Activated T-cell treated with anti-CD3 and anti-CD28 coated beads for 1 hour (primary cell): ENCODE measurements around the gene PROM2.
"Not testable (repeated sequence)": the region's sequence is repeated elsewhere in the genome, so short reads cannot be mapped to it uniquely, and the experiment has no call there.

ENCODE experiments used
- DNase-seq: peaks from one replicate; pipeline ENCODE4 v3.0.0-alpha.2; 2020; ENCODE audit warnings: low read depth

Gene PROM2, protein sequence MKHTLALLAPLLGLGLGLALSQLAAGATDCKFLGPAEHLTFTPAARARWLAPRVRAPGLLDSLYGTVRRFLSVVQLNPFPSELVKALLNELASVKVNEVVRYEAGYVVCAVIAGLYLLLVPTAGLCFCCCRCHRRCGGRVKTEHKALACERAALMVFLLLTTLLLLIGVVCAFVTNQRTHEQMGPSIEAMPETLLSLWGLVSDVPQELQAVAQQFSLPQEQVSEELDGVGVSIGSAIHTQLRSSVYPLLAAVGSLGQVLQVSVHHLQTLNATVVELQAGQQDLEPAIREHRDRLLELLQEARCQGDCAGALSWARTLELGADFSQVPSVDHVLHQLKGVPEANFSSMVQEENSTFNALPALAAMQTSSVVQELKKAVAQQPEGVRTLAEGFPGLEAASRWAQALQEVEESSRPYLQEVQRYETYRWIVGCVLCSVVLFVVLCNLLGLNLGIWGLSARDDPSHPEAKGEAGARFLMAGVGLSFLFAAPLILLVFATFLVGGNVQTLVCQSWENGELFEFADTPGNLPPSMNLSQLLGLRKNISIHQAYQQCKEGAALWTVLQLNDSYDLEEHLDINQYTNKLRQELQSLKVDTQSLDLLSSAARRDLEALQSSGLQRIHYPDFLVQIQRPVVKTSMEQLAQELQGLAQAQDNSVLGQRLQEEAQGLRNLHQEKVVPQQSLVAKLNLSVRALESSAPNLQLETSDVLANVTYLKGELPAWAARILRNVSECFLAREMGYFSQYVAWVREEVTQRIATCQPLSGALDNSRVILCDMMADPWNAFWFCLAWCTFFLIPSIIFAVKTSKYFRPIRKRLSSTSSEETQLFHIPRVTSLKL

DNA sequence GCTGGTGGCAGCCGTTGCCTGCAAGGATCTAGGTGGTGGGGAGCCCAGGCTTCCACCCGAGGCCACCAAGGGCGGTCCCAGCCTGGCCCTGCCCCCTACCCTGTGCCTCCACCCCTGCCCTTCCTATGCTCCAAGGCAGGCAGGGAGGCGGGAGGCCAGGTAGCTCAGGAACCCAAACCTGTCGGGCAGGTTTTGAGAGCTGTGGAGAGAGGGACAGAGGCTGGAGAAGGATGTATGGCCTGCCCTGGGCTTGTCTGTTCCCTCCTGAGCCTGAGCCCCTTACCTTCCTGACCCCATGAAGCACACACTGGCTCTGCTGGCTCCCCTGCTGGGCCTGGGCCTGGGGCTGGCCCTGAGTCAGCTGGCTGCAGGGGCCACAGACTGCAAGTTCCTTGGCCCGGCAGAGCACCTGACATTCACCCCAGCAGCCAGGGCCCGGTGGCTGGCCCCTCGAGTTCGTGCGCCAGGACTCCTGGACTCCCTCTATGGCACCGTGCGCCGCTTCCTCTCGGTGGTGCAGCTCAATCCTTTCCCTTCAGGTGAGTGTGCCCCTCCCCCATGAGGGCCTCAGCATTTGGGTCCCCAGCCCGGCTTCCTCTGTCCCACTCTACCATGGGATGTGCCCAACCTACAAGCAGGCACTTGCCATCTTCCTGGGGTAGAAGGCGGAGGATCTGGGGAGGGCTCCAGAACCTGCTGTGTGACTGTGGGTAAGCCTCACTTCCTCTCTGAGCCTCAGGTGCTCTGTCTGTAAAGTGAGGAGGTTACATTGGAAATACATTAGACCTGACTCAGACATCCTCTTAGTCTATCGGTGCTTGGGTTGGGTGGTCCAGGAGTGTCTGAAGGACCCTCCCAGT, at the start of gene PROM2:
Gene PROM2 (plus strand): TSS at position 159 of the 860 bp plus-strand sequence. CDS start 137 bp downstream, at position 296.
- no peak for DNase-seq

- no peak for DNase-seq
These were observed 48.6 kb upstream of the PROM2 start for GRCh38 chr2:95225658-95226057.

DNA sequence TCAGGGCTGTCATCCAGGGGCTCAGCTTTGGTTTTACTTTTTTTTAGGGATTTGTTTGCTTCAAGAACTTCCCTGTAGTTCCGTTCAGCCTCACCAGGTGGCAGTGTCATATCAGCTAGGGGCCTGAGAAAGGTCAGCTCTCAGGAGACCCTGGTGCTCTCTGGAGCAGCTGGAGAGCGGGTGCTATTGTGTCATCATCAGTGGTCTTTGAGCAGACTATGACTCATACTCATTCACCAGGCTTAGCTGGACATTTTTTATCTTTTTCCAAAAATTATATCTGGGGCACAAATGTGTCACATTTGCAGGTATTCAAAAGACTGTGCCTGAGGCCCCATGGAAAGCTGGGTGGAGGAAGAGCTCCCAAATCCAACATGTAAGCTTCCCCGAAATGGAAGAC, 42.5 kb upstream of the PROM2 start:
- DNase-seq = no peak

DNA sequence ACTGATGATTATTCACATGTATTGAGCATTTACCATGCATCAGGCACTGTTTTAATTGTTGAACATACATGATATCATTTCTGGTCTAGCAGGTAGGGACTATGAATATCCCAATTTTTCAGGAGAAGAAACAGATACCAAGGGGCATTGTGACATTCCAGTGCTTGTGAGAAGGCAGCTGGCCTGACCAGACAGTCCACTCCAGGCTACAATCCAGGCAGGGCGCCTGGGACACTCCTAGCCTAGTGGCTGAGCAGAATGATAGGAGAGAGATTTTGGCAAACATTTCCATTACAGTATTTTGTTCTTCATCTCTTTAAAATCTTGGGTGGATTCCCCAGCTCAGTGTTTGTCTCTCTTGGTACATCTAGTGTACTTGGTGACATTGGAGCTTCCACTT, 42.0 kb upstream of the PROM2 start:
- DNase-seq = no peak

GRCh38 chr2:95234286-95234785, 39.9 kb upstream of the PROM2 start:
- DNase-seq = no peak

- no peak for DNase-seq
These were observed 39.4 kb upstream of the PROM2 start for GRCh38 chr2:95234816-95235215.

DNA sequence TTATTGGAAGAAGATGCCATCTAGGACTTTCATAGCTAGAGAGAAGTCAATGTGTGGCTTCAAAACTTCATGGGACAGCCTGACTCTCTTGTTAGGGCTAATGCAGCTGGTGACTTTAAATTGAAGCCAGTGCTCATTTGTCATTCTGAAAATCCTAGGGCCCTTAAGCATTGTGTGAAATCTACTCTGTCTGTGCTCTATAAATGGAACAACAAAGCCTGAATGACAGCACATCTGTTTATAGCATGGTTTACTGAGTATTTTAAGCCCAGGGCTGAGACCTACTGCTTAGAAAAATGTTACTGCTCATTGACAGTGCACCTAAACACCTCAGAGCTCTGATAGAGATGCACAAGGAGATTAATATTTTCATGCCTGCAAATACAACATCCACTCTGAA, 36.1 kb upstream of the PROM2 start:
- no peak for DNase-seq

- DNase-seq = no peak
These were observed 34.2 kb upstream of the PROM2 start for GRCh38 chr2:95240091-95240490.

DNA sequence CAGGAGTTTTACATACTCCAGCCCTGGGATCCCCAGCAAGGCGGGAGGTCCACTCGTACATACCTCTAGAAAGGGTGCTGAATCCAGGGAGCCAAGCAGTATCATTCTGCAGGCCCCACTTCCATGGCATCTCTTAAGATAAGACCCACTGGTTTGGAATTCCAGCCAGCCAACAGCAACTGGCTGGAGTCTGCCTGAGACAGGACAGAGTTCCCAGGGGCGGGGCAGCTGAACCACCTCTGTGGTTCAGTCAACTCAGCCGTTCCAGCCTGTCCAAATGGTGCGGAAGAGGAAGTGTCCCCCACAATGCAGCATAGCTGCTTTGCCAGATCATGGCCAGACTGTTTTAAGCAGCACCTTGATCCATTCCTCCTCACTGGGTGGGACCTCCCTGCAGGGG, 33.7 kb upstream of the PROM2 start:
- DNase-seq = no peak

DNA sequence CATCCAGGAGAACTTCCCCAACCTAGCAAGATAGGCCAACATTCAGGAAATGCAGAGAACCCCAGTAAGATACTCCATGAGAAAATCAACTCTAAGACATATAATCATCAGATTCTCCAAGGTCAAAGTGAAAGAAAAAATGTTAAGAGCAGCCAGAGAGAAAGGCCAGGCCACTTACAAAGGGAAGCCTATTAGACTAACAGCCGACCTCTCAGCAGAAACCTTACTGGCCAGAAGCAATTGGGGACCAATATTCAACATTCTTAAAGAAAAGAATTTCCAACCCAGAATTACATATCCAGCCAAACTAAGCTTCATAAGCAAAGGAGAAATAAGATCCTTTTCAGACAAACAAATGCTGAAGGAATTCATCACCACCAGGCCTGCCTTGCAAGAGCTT, 32.2 kb upstream of the PROM2 start:
- DNase-seq = not testable (repeated sequence)

DNA sequence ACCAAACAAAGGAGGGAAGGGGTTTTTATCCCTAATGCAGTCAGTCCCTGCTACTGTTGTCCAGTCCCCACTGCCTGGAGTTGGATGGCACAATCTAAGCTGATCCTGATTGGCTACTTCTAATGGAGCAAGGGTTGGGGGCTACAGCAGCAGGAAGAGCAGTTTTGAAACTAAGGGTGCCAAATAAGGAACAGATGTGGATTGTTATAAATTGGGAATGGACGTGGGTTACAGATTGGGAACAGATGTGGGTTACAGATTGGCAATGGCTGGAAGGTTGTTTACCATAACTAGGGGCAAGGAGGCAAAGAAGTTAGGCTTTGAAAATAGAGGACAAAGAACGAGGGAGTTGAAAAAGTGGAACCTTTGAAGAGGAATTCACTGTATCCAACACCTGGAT, 16.0 kb upstream of the PROM2 start:
- no peak for DNase-seq

DNA sequence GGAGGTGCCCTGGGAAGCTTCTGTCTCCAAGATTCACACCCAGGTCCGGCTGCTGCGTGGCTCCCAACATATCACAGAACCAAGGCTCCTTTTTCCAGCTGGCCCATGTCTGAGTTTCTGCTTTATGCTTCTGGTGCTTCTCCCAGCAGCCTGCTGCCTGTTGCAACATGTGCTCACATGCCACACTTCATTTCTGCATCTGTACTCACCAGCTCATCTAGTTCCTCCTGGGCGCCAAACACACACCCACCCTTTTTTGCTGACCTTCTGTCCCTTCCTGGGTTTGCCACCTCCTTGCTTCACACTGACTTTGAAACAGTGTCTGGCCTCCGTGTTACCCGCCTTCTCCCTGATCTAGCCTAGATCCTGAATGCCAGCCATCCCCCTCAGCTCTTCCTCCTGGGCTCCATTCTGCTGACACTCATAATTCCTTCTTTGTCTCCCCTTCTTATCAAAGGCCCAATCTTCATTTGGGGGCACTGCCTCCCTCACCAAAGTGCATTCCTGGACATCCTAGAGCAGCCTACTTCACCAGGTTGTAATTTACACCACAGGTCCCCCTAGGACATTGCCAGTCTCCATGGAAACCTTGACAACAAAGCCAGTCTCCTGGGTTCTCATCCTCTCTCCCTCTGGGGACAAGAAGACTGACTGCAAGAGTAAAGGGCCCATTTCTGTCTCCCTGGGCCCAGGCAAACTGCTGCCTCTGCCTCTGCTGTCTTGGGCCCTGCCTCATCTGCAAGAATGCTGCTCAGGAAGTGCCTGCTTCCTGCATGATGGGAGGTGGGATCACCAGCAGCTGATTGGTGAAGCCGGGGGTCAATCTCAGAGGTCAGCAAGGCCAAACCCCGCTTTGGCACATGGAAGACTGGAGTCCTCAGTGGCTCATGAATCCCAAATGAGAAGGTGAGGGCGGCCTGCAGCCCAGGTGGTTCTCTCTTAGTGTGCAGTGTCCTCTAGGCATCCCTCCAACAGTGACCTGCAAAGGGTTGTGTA, 13.9 kb upstream of the PROM2 start:
- DNase-seq = no peak

DNA sequence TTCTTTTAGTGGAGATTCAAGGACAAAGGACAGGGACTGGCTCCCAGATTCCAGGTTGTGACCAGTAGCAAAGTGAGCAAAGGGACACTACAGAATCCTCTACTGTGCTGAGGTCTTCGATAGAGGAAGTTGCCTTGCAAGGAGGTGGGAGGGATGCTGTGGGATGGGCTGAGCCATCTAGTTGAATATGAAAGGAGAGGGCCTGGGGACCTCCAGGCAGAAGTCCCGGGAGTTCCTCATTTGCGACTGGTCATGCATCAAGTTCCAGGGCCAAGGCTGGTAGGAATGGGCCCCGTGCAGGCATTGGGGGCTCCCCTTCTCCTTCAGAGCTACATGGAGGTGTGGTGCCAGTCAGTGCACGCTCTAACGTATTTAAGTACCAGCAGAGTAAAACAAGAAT, 12.6 kb upstream of the PROM2 start:
- no peak for DNase-seq

DNA sequence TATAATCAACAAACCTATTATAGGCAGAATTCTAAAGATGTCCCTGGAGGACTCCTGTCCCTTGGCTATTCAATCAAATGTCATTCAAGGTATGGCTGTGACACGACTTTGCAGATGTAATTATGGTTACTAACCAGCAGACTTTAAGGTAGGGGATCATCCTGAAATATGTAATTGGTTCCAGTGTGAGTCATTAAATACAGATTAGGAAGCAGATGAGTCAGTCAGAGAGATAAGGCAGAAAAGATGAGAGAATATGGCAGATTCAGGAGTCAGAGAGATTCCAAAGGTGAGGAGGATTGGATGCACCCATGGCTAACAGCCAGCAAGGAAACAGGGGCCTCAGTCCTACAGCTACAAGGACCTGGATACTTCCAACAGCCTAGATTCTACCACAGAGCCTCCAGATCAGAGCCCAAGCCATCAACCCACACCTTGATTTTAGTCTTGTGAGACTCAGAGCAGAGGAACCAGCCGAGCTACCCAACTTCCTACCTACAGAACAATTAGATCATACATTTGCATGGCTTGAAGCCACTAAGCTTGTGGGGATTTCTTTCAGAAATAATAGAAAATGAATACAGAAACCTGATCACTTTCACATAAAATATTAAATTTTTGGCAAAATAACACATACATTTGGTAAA, 11.2 kb upstream of the PROM2 start:
- no peak for DNase-seq

DNA sequence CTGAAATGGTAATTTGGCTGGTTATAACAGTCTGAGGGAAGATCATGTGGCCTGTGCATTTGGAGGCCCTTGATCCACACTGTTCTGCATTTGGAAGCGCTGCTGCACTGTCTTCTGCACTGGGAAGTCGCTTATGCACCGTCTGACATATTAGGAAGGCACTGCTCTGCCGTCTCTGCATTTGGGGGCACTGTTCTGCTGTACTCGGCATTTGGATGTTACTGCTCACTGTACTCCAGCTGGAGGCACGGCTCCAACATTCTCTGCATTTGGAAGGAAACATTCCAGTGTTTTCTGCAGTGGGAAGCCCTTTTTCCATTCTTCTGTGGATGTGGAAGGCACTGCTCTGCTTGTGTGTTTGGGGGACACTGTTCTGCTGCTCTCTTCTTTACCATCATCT, 9.6 kb upstream of the PROM2 start:
- DNase-seq = no peak

GRCh38 chr2:95265182-95265581, 9.1 kb upstream of the PROM2 start:
- DNase-seq = no peak

DNA sequence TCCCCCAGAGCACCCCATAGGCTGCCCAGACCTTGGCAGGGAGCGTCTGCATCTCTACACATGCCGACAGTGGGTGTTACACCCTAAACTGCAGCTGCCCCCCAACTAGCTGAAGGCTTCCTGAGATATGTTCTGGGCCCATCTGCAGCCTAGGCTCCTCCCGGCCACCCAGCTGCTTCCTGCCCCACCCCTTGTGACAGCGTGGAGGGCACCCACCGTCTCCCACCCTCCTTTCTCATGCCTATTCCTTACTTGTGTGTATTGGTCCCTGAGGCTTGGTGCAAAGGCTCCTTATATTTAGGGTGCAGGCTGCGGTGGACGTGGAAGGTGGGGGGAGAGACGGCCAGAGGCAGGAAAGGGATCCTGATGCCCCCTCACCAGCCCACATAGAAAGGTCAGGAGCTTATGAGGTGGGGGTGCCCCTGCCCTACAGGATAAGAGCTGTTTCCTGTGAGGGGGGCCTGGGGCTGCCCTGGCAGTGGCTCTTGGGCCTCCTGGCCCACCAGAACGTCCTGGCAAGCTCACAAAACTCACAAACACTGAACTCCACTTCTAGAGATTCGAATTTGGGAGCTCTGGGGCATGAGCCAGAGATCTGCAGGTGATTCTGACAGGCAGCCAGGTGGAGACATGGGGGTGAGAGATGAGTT, 7.3 kb upstream of the PROM2 start:
- DNase-seq = no peak

DNA sequence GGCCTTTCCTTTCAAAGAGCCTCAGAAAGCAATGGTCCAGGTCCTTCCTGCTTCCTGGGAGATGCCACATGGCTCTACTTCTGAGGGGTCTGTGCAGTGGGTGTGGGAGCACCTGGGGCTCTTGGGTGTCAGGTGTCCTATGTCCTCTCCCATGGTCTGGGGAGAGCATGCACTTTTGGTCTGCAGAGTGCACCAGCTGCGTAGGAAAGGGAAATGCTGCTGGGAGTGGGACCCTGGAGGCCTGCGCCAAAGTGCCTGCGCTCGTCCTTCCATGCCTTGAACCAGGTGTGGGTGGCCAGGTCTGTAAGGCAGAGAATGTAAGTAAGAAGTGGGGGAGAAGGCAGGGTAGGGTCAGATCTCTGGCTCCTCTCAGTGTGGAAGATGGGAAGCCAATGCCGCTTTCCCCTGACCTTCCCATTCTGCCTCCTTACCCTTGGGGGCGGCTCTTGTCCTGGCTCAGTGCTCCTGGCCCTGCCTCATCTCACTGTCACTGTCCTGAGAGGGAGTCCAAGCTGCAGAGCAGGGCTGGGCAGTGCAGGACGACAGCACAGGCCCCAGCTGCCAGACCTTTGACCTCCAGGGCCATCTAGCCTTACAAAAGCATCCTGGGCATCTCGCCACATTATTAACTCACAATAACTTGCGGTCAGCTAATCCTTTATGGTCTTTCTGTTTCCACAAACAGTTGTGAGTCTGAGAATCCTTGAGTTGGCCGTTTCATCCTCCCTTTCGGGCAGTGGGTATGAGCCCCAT, 6.6 kb upstream of the PROM2 start:
- DNase-seq = no peak
